Fibroblast of skin of right biceps (primary cell): Measurements from ENCODE around the gene STAT4.
A peak's percentile ranks its signal among the peaks of the same experiment; 100 is the strongest.

ENCODE experiments used
- DNase-seq: peaks from one replicate; pipeline ENCODE4 v3.0.0-alpha.2; 2013

STAT4 gene

DNA sequence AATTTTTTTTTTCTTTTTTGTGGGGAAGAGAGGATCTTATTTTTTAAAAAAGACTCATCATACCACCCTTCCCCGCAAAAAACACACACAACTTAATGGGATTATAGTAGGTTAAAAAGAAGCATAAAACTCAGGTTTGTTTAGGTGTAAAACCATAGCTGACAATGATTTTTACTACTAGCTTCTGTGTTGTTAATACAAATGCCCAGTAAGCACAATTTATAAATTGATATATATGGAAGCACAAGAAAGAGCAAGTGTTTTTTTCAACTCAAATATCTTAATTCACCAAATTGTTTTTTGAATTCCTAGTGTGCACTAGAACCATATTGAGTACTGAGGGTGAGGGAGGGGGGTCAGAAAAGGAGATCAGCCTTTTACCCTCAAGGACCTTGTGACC is 7.0 kb downstream of the STAT4 start:
- DNase-seq, result no peak

DNA sequence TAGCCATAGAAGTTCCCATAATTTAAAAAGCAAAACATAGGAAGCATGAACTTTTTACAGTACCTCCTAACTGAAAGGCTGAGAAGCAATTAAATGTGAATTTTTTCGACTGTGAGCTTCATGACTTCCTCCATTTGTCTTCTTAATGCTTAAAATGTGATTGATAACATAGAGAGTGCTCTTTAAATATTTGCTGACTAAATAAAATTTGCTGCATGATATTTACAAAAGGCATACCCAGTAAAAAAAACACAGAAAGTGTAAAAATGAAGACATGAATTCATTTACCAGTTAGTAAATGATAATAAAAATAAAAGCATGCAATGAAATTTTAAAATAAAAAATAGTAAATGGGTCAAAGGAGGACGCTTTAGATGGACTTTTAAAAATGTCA is 21.9 kb downstream of the STAT4 start:
- DNase-seq, result no peak

DNA sequence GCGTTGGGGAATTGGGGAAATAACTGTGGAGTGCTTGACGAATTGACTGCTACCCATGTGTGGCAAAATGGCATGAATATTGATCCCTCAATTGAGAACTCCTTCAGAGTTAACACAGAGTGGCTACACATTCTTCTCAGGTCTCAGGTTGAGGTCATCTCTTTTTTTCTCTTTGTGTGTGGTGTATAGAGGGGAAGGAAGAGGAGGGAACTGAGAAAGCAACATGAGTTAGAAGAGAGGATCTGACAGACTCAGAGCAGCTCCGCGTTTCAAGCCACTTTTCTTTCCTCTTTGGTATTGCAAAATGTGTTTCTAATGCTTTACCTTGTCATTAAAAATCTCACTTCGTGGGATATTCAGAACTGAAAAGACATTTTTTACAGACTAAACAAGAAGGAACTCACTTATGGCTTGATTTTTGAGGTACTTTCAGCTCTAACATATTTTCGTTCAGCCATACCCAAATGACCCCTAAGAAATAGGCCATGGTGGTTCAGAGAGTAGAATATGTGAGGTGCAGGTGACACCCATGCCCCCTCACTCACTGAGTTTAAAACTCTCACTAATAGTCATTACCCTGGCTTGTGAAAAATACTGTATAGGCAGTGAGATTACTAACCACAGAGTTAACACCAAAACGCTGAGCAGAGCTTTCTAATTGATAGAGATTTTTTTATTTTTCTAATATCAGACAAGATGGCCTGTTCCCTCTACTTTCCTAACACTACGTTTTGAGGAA is 22.5 kb downstream of the STAT4 start:
- DNase-seq, result no peak

DNA sequence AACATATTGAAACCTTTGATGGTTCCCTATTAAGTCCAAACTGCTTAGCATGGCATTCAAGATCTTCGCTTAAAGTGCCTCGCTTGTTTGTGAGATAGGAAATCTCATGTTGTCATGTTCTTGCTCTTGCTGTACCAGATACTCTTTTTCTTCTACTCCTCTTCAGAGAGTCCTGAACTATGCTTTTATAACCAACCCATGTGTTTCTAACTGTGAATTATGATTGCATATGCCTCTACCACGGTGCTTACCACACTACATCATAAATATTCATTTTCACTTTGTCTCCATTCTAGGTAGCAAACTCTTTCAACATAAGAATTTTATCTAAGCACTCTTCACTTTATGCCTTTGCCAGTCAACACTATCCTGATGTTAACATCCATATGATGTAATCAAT is 23.6 kb downstream of the STAT4 start:
- no peak for DNase-seq

DNA sequence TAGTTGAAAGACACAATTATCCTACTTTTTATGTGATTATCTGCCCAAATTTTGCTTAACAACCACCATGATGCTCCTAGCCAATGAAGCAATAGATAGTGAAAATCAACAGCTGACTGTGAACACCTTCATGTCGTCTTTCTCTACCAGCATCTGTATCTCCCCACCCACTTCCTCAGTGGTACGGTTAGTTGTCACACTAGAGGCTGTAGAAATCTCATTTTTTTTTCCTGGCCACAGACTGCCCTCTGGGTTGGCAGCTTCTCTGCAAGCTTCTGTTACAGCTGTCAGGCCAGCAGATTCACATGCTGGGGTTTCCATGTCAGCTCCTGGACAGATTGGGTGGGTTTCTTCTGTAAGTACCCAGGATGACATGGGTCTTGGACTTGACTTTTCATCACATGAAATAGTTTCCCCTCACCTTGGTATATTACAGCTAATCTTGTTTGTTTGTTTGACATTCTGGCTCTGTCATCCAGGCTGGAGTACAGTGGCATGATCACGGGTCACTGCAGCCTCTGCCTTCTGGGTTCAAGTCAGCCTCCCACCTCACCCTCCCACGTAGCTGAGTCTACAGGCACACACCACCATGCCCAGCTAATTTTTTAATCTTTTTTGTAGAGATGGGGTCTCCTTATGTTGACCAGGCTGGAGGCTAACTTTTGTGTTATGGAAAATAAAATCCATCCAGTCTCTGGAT is 24.3 kb downstream of the STAT4 start:
- DNase-seq, result no peak

DNA sequence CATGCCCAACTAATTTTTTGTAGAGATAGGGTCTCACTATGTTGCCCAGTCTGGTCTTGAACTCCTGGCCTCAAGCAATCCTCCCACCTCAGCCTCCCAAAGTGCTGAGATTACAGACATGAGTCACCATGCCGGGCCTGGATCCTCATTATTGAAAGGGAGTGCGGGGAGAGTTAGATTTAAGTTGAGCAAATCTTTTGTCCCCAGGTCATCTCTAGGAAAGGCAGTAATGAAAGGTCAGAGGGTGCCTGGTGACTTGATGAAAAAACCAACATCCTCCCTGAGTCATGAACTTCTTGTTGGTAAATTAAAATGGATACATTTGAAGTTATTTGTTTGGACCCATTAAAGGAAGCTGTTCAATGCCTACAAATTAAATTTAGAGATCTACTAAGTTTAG is 25.1 kb downstream of the STAT4 start:
- DNase-seq, result no peak

DNA sequence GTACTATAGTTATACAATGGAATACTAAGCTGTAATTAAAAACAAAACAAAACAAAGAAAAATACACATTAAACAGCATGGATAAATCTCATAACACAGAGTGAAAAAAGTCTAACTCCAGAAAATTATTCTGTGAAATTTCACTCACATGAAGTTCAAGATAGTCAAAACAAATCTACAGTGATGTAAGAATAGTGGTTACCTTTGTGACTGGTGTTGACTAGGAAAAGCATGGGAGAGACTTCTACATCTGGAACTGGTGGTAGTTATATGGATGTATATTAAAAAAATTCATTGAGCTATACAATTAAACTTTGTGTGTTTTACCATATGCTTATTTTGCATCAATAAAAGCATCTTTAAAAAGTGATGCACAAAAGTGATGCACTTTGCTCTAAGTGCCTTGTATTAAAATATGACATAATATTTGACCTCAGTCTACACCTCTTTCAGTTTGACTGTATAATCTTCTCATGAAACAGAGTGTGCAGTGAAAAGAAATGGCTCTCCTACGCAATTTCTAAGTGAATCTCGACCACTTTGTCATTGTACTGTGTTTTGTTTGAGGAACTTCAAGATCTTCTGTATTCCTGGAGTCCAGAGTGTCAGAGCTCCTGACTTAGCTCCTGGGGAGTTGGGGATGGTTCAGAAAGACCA is 28.0 kb downstream of the STAT4 start:
- no peak for DNase-seq

DNA sequence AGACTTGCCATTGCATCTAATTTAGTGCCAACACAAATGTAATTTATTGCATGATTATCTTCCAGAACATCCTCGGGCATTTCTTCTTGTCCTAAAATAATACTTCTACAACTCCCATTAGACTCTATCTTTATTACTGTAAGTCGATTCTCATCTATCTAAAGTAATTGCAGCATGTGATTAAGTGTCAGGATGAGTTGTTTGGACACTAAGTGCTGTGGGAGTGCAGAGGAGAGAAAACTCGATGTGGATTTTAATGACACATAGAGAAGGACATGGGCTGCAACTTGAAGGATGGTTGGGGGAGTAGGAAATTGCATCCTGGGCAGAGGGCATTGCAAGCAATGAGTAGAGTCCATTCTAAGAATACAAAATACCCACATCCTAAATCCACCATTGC is 33.5 kb downstream of the STAT4 start:
- DNase-seq, result no peak

DNA sequence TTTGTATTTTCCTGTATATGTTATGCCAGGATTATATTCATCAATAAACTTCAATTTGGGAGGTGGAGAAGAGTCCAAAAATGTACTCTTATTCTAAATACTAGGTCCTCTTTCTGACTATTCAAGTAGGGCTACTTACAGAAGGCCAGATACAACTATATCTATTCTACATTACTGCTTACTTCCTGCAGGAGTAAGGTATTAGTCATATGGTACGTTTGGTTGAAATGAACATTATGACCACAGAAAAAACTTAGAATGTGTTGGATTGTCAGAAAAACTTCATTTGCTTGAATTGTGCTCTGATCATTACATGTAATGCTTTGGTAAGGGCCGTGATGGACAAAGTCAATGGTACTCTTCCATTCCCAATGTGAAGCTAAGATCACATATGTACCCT is 35.0 kb downstream of the STAT4 start:
- peak; percentile 34 for DNase-seq

DNA sequence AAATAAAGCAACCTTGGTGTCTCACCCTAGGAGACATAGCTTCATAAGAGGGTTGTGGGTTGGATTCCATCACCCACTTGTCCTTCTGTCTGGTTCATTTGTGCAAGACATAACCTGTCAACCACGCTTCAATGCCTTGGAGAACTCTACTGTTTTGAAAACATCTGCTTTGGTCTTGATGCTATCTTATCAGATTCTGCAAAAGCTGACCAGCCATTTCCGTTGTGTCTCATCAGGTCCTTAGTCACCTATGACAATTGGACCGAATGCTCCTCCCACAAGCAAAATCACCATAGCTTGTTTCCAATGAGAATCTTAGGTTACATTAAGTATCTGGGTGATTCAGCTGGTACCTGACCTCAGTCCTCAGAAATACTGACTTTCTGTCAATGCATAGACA is 35.4 kb downstream of the STAT4 start:
- no peak for DNase-seq

DNA sequence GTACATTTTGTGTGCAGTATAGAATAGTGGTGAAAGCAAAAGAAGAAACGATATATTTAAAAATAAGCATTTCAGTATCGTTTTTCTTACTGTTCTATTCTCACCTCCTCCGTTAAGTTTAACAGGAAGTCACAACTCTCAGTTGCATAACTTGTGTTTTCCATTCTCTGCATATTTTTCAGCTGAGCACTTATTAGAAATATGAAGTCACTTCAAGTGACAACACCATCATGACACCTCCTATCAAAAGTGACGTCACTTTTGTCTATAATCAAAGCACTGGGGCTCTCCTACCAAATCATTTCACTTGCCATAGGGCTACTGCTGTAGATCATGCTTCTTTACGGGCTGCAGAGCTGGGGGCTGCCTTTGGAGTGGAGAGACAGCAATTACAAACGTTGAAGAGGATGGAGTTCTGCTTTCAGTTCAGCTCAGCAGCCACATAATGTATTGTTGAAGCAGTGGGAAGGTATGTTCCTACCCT is 36.3 kb downstream of the STAT4 start:
- peak; percentile 41 for DNase-seq

DNA sequence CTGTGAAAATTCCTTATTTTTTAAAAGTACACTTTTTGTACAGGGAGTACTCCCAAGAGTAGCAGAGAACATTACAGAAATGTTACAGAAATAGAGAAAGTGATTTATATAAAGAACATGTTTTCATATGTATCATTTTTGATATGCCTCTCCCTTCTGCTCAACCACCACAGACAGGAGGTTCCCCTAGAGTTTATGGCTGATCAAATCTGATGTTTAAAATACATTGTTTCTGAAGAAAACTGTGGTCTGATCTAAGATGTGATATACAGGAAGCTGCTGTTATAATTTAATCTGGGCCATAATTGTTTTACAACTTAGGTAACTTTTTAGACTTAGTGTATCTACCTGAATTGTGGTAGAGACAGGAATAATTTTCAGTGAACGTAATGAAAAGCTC is 37.0 kb downstream of the STAT4 start:
- DNase-seq, result no peak

DNA sequence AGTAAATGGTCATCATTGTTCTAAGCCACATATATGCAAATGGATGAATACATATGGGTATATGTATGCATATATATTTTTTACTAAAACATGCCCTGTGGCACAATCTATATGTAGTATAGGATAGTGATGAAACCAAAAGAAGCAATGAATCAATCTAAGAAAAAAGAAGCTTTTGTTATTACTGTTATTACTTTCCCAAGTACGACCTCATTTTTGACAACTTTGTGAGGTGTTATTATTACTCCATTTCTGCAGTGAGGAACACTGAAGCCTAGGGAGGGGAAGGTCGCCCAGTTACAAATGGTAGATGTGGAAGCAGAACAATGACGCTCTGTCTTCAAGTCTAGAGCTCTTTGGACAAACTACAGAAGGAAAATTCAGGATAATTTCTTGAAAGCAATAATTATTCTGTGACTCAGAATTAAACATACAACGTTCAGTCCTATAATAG is 38.3 kb downstream of the STAT4 start:
- no peak for DNase-seq

DNA sequence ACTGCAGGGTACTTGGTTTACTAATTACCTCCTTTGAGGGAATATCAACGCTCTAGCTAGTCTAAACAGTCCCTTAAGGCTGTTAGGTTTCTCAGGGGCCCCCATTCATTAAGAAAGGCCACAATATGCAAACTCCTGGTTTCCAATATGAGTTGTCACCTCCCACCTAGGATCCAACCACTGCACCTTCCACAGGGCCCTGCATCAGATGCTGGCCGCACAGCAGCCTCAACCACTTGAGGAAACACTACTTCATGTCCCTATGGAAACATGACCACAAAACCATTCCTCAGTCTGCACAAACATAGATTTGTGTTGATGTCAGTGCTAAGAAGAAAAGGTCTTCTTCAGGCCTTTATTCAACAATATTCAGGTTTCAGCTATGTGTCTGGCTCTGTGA is 40.9 kb downstream of the STAT4 start:
- no peak for DNase-seq

DNA sequence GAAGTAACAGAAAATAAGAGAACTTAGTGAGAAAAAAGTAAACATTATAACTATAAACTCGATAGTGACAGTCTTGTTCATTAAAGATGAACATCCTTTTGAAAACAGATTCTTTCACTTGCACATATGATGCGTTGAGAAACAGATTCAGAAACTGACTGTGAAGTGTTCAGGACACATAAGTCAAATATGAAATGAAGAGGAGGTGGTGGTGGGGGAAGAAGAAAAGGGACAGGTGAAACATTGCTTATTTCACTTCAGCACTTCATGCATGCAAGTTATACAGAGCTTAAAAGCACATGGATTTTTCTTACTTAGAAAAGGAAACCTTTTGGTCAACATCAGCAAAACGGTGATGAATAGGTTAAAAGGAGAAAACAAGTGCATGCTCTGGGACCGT is 42.5 kb downstream of the STAT4 start:
- no peak for DNase-seq

DNA sequence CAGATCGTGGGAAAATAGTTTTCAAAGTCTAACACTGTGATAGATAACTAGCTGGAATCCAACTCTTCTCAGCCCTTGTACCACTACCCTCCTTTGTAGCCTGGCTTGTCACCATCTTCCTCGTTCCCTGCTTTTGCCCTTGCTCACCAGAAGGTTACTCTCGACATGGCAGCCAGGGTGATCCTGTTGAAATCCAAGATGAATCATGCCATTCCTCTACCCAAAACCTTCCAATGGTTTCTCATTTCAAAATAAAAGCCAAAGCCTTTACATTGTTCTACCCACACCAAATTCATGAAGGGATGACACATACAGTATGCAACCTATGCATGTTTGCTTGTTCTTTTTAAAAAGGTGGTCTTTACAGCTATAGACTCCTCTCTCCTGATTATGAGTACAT is 45.7 kb downstream of the STAT4 start:
- DNase-seq, result peak; percentile 60

DNA sequence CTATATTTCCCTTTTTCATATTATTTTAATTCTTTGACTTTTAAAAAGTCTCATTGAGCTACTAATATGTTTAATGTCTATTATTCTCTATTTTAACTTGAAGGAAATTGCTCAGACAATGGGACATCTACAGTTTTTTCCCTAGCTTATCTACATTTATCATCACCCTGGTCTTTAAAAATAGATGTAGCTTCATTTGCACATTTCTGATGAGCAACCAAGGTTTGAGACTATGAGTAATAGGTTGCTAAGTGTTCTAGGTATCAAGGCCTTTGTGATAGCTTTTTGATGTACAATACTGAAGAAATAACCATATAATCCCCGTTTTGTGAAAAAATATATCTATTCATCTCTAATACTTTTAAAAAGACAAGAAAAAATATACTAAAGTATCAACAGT is 47.0 kb downstream of the STAT4 start:
- no peak for DNase-seq

DNA sequence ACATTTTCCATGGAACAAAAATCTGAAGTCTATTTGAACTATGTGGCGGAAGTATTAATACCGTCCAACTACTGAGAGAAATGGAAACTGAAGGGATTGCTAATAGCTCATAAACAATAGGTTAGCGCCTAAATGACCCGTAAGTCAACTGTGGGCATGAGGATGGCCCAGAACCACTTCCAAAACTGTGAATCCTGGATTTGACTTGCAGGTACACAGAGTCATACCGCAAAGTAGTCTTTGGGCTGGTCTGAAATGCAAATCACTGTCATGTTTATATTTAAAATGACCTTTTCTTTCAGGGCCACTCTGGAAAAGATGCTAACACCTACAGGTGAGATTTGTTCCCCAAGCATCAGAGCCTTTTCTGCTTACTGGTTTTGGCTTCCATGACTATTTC is 50.6 kb downstream of the STAT4 start:
- no peak for DNase-seq

DNA sequence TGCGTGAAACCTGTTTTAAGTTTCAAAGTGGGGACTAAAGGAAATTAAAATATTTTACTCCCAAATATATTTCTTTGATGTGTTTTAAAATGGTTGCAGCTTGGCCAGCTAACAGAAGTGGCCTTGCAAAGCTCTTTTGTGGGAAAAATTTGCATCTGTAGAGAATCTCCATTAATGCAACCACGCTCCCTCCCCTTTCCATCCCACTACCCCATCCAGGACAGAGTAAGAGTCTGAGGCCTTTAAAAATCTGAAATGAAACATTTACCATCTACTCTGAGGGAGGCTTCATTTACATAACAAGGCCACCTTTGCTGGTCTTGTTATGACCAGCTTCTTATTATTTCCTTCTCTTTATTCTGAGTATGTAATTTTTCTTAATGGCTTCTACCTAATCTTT is 63.5 kb downstream of the STAT4 start:
- no peak for DNase-seq

DNA sequence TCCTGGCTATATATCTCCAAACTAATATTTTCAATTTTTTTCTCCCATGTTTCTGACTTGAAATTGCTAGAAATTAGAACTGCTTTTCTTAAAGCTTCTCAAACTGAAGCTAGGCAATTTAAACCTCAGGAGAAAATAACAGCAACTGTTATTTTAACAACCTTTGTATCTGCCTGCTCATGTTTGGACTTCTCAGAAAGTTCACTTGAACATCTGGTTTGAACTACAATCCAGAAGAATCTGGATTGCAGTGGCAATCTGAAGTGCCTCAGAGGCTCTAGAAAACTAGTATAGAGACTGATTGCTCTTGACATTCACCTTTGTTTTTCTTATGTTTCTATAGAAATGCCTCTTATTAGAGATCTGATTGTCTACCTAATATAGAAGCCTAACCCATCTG is 64.1 kb downstream of the STAT4 start:
- no peak for DNase-seq

DNA sequence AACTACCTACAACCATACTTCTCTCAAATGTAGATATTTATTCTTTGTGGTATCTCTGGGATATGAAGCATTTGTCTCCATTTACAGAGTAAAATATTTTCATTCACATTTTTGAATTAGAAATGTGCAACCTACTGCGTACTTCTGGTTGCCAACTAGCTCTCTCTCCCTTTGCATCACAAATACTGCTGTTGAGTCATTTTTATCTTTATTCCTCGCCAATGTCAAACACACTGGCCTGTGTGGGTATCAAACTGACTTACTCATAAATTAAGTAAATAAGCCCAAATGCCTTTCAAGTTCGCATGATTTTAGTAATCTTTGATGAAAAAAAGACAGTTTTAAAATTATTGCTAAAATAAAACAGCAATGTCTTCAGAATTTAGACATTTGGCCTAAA is 67.3 kb downstream of the STAT4 start:
- DNase-seq, result no peak

DNA sequence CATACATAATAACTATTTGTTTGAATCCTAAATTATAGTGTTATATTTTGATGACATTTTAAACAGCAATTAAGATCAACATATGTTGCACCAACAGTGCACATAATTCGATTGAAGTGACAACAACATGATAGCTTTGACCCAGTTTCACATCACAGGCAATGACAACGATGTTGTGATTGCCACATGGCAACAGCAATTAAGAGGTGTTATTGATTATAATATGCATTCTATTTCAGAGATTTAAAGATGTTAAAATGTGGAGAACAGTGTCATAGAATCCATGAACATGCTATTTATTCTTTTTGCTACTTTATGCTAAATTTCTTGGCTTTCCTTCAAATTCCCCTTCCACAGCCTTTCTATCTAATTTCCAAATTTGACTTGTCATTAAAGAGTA is 68.5 kb downstream of the STAT4 start:
- no peak for DNase-seq

DNA sequence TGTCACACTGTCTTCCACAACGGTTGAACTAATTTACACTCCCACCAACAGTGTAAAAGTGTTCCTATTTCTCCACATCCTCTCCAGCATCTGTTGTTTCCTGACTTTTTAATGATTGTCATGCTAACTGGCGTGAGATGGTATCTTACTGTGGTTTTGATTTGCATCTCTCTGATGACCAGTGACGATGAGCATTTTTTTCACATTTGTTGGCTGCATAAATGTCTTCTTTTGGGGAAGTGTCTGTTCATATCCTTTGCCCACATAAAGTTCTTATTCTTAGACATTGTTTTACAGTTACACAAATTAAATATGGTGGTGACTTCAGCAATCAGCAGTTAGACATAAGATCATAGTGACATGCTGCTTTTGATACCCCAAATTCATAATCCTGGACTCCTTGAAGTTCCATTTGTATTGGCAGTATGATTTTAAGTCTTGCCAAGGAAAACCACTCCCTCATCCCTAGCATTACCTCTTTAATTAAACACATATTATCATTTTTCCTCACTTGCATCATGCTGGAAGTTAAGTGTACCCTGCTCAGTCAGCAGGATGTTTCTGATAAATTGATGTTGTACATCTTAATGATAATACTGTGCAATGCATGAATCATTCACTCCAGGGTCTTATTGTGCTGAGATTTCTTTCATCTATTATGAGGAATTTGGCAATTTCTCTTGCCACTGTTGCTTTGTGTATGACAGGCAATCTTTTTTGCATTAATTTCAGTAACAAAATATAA is 69.2 kb downstream of the STAT4 start:
- DNase-seq, result peak; percentile 62
